Activated CD4-positive, alpha-beta T cell treated with anti-CD3 and anti-CD28 coated beads, Interleukin-2, amount 50 U/mL, for 16 hours (primary cell): ENCODE results near the gene RNASE7.
"Not testable (repeated sequence)": the region's sequence is repeated elsewhere in the genome, so short reads cannot be mapped to it uniquely, and the experiment has no call there.

Source experiments
- DNase-seq: peaks from one replicate; pipeline ENCODE4 v3.0.0-alpha.2; 2020

The RNASE7 gene

GRCh38 chr14:21023817-21024584, 18.2 kb upstream of the RNASE7 start:
- DNase-seq = no peak

GRCh38 chr14:21024585-21025370, 17.4 kb upstream of the RNASE7 start, which contains the start of gene NDRG2:
Gene NDRG2, minus strand, starts transcription at chr14:21025061. Its CDS starts 1,746 bp downstream, at chr14:21023315.
- peak; percentile 40 for DNase-seq

- no peak for DNase-seq
Measured at GRCh38 chr14:21025371-21026273, 16.5 kb upstream of the RNASE7 start.

- no peak for DNase-seq
Measured at GRCh38 chr14:21026274-21026987, 15.7 kb upstream of the RNASE7 start.

- DNase-seq = no peak
Measured at GRCh38 chr14:21026988-21027315, 15.2 kb upstream of the RNASE7 start.

DNA sequence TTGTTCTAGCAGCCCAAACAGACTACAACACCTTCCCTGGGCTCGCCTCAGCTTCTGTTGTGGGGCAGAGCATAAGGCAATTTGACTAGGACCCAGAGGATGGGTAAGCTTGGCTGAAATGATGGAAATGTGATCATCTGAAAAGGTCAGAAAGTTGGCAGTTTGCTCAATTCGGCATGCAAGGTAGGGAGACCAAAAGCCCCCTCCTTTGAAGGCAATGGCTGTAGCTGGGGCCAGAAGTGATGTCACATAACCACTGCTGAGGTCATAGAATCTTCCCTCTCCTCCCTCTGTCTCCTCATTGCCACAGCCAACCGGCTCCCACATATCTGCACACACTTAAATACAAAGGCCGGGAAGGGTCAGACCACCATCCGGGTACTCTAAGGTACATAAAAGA, 12.2 kb upstream of the RNASE7 start, which contains the start of gene TPPP2:
Gene TPPP2, plus strand, starts transcription at position 301 of the 400 bp plus-strand sequence. CDS start 365 bp downstream, outside the sequence.
- DNase-seq = no peak

DNA sequence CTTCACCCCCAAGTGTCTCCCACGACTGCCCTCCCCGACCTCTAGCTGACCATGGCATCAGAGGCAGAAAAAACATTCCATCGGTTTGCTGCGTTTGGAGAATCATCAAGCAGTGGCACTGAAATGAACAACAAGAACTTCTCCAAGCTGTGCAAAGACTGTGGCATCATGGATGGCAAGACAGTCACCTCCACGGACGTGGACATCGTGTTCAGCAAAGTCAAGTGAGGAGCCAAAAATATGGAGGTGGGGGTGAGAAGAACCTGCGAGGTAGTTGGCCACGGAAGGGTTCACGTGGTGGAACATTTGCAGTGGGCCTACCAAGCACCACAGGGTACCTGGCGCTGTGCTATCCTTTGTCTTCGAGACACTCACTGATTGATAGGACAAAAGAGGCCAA, 11.6 kb upstream of the RNASE7 start:
- DNase-seq = no peak

GRCh38 chr14:21032326-21033132, 9.6 kb upstream of the RNASE7 start:
- no peak for DNase-seq

GRCh38 chr14:21033133-21033698, 8.9 kb upstream of the RNASE7 start:
- no peak for DNase-seq

GRCh38 chr14:21034707-21035106, 7.5 kb upstream of the RNASE7 start, which contains the start of gene RNASE13:
Gene RNASE13, minus strand, starts transcription at chr14:21034807. Its CDS starts 519 bp downstream, at chr14:21034288.
- DNase-seq = no peak

GRCh38 chr14:21036751-21037150, 5.4 kb upstream of the RNASE7 start:
- no peak for DNase-seq

DNA sequence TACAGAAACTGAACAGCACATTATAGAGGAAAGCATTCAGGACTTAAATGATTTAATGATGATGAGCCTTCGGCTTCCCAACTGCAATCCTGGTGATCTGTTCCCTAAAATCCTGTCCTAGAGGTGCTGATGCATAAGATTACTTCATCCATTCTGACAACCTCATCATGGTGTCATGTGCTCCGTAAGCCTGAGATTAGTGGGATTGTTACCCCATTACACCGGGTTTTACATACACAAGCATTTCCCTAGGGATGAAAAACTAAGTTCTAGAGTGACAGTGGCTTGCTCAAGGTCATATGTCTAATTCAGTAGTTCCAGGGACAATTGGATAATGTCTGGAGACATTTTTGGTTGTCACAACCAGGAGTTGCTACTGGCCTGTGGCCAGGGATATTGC, 5.0 kb upstream of the RNASE7 start:
- no peak for DNase-seq

- no peak for DNase-seq
Measured at GRCh38 chr14:21038441-21039422, 3.4 kb upstream of the RNASE7 start.

- DNase-seq = peak; percentile 27
Measured at GRCh38 chr14:21039585-21040369, 2.4 kb upstream of the RNASE7 start.

- no peak for DNase-seq
Measured at GRCh38 chr14:21040370-21040925, 1.7 kb upstream of the RNASE7 start.

DNA sequence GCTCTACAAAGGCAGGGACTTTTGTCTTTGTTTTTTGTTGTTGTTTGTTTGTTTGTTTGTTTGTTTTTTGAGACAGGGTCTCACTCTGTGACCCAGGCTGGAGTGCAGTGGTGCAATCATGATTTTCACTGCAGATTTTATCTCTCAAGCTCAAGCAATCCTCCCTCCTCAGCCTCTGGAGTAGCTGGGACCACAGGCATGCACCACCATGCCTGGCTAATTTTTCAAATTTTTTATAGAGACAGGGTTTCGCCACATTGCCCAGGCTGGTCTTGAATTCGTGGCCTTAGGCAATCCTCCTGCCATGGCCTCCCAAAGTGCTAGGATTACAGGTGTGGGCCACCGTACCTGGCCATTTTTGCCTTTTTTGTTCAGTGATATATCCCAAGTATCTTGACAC, 1.2 kb upstream of the RNASE7 start:
- DNase-seq = not testable (repeated sequence)

GRCh38 chr14:21042918-21043317, 756 bp downstream of the RNASE7 start:
- no peak for DNase-seq

GRCh38 chr14:21043387-21043973, 1.3 kb downstream of the RNASE7 start:
- DNase-seq = no peak
